ENCODE results near the gene PRR35. TPM values are rescaled to one million over a fixed set of nuclear protein-coding genes. Genes with fewer than 3 reads are reported as not detected.
A peak's percentile ranks its signal among the peaks of the same experiment; 100 is the strongest.
"Not testable (repeated sequence)": the region's sequence is repeated elsewhere in the genome, so short reads cannot be mapped to it uniquely, and the experiment has no call there.

Gene PRR35
- total RNA-seq, 1 experiment from 2014 or later = 0.41 TPM

DNA sequence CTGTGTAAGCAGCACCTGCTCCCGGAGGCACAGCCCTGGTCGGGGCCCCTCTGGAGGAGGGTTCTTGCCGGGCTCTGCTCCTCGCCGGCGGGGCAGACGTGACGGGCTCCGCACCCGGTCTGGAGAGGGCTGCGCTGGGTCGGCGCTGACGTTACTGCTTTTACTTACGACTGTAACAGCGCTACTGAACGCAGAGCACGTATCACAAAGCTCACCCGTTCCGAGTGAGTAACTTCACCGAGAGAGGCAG, 28.4 kb downstream of the PRR35 start:
- DNase-seq (ENCODE audit: low spot score) = no peak
- in situ Hi-C loops (cut with HindIII; ENCODE audit: low sequenced_read_pairs) = no loop called here

DNA sequence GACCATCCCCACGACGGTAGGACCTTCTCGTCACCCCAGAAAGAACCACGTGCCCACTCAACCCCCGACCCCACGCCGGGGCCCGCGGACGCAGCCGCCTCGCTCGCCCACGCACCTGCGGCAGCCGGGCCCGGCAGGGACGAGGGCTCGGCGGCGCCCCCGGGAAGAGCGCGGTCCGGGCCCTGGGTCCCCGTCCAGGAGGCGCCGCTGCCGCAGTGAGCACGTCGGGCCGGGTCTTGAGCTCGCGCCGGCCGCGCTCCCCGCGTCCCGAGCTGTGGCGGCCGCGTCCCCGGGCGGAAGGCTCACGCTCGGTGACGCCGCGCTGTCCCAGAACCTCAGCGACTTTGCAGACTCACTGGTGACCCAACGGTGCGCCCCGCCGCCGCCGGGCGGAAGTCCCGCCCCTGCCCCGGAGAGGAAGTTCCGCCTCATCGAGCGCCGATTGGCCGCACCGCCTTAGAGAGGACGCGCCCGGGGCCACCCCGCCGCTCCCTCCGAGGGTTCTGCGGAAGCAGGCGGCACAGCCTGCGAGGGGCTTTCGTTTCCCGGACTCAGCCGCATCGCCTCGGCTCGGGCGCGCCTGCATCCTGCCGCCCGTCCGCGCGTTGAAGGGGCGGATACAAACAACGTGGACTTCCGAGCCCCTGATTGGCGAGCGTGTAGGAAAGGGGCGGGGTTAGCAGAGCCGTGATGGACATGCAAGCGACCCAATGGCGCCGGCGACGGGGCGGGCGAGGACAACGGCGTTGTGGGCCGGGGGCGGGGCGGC, 28.9 kb downstream of the PRR35 start:
- in situ Hi-C loops (cut with HindIII; ENCODE audit: low sequenced_read_pairs) = no loop called here
- DNase-seq (ENCODE audit: low spot score) = peak; percentile 97

DNA sequence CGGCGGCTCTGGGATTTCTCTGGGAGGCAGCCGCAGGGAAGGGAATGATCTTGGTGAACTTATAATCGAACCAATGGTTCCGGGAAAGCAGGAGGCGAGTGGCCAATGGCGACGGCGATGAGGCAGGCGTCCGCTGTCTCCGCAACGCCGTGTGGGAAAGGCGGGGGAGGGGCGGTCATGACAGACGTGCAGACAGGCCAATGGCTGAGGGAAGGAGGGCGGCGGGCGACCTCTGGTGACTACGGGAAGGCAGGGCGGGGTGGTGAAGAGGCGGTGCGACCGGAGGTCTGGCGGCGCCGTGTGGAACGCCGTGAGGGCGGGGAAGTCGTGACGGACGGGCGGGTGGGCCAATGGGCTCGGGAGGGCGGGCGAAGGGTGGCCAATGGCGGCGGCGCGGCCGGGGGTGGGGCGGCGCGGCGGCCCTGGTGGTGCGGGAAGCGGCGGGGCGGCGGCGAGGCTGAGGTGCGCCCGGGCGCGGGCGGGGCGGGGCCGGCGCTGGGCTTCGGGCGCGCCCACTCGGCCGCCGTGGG, 29.5 kb downstream of the PRR35 start, which contains the start of gene RAB40C:
Gene RAB40C (plus strand): TSS at position 409 of the 530 bp plus-strand sequence. CDS start 226 bp downstream, outside the sequence.
- DNase-seq (ENCODE audit: low spot score) = peak; percentile 99
- in situ Hi-C loops (cut with HindIII; ENCODE audit: low sequenced_read_pairs) = no loop called here

GRCh38 chr16:590188-590814, 30.1 kb downstream of the PRR35 start:
- DNase-seq (ENCODE audit: low spot score) = no peak
- in situ Hi-C loops (cut with HindIII; ENCODE audit: low sequenced_read_pairs) = no loop called here

DNA sequence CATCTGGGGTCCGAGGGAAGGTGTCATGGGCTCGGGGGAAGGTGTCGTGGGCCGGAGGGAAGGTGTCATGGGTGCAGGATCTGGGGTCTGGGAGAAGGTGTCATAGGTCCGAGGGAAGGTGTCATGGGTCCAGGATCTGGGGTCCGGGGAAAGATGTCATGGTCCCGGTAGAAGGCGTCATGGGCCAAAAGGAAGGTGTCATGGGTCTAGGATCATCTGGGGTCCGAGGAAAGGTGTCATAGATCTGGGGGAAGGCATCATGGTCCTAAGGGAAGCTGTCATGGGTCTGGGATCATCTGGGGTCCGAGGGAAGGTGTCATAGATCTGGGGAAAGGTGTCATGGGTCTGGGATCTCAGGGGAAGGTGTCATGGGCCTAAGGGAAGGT, 30.6 kb downstream of the PRR35 start:
- in situ Hi-C loops (cut with HindIII; ENCODE audit: low sequenced_read_pairs) = no loop called here
- DNase-seq (ENCODE audit: low spot score) = no peak

- in situ Hi-C loops (cut with HindIII; ENCODE audit: low sequenced_read_pairs) = no loop called here
- no peak for DNase-seq (ENCODE audit: low spot score)
These were observed 31.0 kb downstream of the PRR35 start for GRCh38 chr16:591231-591630.

GRCh38 chr16:591892-592517, 31.8 kb downstream of the PRR35 start:
- in situ Hi-C loops (cut with HindIII; ENCODE audit: low sequenced_read_pairs) = no loop called here
- DNase-seq (ENCODE audit: low spot score) = no peak

- DNase-seq (ENCODE audit: low spot score) = peak; percentile 67
- in situ Hi-C loops (cut with HindIII; ENCODE audit: low sequenced_read_pairs) = no loop called here
These were observed 32.5 kb downstream of the PRR35 start for GRCh38 chr16:592518-593306.

- in situ Hi-C loops (cut with HindIII; ENCODE audit: low sequenced_read_pairs) = no loop called here
- DNase-seq (ENCODE audit: low spot score) = no peak
These were observed 33.2 kb downstream of the PRR35 start for GRCh38 chr16:593406-593805.

GRCh38 chr16:593807-594206, 33.6 kb downstream of the PRR35 start:
- no peak for DNase-seq (ENCODE audit: low spot score)
- in situ Hi-C loops (cut with HindIII; ENCODE audit: low sequenced_read_pairs) = no loop called here

- no peak for DNase-seq (ENCODE audit: low spot score)
- in situ Hi-C loops (cut with HindIII; ENCODE audit: low sequenced_read_pairs) = no loop called here
These were observed 34.9 kb downstream of the PRR35 start for GRCh38 chr16:595094-595528.

GRCh38 chr16:595942-596735, 35.9 kb downstream of the PRR35 start:
- in situ Hi-C loops (cut with HindIII; ENCODE audit: low sequenced_read_pairs) = no loop called here
- DNase-seq (ENCODE audit: low spot score) = peak; percentile 88

DNA sequence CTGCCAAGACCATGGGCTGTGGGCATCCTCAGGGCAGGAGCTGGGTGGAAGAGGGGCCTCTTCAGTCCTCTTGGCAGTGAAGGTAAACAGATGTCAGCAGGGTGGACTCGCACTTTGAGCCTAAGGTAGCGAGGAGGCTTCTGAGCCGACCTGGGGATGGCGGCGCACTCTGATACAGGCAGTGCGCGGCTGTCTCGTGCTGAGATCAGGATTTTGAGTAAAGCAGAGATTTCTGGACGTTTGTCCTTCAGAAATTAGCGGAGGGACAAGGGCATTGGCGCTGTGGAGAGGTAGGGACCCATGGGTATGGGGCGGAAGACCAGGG, 36.5 kb downstream of the PRR35 start:
- DNase-seq (ENCODE audit: low spot score) = no peak
- in situ Hi-C loops (cut with HindIII; ENCODE audit: low sequenced_read_pairs) = no loop called here

DNA sequence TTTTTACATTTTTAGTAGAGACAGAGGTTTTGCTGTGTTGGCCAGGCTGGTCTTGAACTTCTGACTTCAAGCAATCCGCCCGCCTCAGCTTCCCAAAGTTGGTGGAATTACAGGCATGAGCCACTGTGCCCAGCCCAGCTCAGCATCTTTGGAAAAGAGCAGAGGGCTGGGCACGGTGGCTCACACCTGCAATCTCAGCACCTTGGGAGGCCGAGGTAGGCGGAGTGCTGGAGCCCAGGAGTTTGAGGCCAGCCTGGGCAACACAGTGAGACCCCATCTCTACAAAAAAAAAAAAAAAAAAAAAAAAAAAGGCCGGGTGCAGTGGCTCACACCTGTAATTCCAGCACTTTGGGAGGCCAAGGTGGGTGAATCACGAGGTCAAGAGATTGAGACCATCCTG, 37.5 kb downstream of the PRR35 start:
- DNase-seq (ENCODE audit: low spot score); in situ Hi-C loops (cut with HindIII; ENCODE audit: low sequenced_read_pairs): not testable (repeated sequence)

GRCh38 chr16:598823-599739, 38.9 kb downstream of the PRR35 start:
- DNase-seq (ENCODE audit: low spot score) = peak; percentile 67
- in situ Hi-C loops (cut with HindIII; ENCODE audit: low sequenced_read_pairs) = no loop called here

DNA sequence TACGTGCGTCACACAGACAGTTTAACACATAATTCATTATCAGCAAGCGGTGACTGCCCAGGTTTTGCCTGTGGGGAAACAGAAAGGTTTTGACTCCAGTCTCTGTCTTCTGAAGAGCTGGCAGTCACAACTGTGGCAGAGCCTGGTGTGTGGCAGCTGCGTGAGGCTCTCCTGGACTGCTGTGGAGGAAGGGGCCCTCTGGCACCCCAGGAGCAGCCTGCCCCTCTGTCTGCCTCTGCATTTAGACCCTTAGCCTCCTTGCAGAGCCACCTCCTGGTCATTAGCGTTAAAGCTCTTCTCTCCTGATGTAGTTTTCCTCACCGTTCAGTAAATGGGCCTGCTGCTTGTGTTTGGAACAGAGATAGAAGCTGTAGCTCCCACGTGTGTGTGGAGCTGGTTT, 40.6 kb downstream of the PRR35 start:
- peak; percentile 69 for DNase-seq (ENCODE audit: low spot score)
- in situ Hi-C loops (cut with HindIII; ENCODE audit: low sequenced_read_pairs) = no loop called here

DNA sequence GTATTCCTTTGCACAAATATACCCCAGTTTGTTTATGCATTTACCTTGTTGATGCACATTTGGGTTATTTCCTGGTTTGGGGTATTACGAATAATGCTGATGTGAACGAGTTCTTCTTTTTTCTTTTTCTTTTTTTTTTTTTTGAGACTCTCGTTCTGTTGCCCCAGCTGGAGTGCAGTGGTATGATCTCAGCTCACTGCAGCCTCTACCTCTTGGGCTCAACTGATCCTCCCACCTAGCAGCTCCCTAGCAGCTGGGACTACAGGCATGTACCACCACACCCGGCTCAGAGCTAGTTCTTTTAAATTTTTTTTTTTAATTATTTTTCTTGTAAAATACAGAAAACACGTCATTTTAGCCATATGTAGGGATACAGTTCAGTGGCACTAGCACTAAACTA, 43.7 kb downstream of the PRR35 start:
- no peak for DNase-seq (ENCODE audit: low spot score)
- in situ Hi-C loops (cut with HindIII; ENCODE audit: low sequenced_read_pairs) = no loop called here
